GM18858 (cell line): ENCODE measurements around the gene R3HDM2.
"Not testable (repeated sequence)": the region's sequence is repeated elsewhere in the genome, so short reads cannot be mapped to it uniquely, and the experiment has no call there.

Source experiments
- ATAC-seq: cut with Tn5 transposase; IDR thresholded peaks from one replicate; pipeline ENCODE4 v1.9.1; 2021; ENCODE audit not compliant: unreplicated experiment

The R3HDM2 gene

GRCh38 chr12:57336299-57336698 lies 94.5 kb downstream of the R3HDM2 start:
- not testable (repeated sequence) for ATAC-seq

DNA sequence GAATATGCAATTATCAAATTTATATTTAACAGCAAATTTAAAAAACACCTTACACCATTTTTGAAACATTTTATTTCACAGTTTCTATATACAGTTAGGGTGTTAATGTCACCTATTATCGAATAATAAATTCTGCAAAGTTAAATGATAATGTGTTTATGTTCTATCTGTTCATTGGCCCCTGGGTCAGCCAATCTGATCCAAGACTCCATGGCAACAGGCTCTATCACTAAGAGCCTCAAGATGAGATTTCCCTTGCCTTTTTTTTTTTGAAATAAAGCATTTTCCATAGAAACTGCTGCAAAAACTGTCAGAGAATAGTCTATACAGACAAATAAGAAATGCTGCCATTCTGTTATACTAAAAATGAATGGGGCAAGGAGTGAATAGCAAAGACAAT lies 96.6 kb downstream of the R3HDM2 start:
- ATAC-seq, result no peak

DNA sequence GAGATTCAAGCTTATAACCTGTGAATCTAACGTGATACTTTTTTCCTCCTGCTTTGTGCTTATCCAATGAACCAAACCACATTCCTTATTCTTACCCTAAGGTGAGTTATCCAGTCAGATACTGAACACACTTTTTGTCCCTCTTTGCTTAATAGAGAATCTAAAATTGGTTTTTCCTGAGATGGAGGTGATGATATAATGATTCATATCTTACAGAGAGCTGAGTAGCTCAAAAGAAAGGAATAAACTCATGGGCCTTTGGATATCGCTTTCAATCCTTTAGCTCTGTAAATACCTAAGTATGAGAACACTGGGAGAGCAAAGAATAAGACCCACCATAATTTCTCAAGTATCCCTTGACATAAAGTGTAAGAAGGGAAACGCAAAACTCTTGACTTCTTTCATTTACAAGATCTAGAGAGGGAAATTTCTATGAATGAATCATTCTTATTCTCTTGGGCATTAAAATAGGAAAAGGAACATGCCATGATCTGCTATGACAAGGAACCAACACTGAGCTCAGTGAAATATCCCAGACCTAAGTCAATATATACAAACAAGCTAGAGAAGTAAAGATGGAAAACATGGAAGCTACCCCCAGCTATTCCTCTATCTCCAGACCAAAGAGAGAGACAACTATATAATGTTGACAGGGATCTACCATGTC lies 98.1 kb downstream of the R3HDM2 start:
- no peak for ATAC-seq

- no peak for ATAC-seq
Measured at GRCh38 chr12:57330992-57331391, 99.9 kb downstream of the R3HDM2 start.

GRCh38 chr12:57329219-57329618 lies 101.6 kb downstream of the R3HDM2 start:
- ATAC-seq, result no peak

- ATAC-seq, result no peak
Measured at GRCh38 chr12:57325395-57325794, 105.4 kb downstream of the R3HDM2 start.

DNA sequence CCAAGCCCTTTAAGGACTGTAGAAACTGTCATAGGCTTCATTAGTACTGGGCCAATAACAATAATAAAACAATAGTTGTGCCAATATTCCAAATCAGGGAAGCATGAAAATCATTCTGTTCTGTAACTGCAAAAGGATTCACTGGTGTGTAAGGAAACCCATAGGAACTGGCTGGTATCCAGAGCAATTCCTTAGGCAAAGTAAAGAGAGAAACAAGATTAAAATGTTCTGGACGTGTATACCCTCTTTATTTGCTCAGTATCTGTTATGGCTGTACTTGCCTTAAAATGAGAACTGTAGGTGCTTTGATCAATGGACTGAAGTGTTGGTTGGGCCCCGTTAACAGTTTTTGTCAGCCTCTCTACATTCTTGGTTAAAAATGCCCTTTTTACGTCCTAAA lies 107.4 kb downstream of the R3HDM2 start:
- no peak for ATAC-seq

DNA sequence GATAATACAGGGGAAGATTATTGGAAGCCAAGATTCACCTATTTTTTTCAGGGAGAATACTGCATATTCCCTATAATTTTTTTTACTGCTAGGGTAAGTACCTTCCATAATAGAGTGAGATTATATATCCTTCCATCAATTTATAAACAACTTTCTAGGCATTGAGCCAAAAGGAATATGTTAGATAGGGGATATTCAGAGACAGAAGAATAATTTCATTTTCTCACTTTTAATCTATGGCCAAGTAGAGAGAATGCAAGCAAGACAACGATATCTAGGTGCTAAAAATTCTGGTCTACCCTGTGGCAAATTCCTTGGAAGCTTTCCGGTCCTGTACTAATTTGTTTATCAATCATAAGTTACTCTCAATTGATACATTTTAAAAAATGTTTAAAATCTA lies 110.2 kb downstream of the R3HDM2 start:
- no peak for ATAC-seq

DNA sequence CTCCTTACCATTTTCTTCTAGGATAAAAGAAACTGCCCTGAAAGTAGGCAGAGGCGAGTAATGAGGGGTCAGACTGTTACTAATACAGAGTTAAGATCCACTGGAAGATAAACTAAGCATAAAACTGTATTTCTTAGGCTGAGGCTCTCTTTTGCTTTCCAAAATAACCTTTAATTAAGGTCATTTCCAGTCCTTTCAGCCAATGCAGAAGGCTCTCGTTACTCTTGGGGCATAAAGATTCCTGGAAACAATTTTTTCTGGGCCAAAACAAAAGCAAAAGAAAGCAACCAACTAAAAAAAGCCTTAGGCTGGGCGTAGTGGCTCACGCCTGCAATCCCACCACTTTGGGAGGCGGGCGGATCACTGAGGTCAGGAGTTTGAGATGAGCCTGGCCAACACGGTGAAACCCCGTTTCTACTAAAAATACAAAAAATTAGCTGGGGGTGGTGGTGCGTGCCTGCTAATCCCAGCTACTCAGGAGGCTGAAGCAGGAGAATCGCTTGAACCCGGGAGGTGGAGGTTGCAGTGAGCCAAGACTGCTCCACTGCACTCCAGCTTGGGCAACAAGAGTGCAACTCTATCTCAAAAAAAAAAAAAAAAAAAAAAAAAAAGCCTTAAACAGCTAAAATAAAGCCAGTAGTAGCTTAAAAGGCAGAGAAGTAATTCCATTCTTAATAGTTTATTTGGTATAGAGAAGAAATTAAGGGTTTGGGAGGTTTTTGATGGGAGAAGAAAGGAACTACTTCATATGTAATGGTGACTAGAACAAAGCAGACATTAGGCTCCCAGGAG lies 111.0 kb downstream of the R3HDM2 start:
- ATAC-seq, result no peak

DNA sequence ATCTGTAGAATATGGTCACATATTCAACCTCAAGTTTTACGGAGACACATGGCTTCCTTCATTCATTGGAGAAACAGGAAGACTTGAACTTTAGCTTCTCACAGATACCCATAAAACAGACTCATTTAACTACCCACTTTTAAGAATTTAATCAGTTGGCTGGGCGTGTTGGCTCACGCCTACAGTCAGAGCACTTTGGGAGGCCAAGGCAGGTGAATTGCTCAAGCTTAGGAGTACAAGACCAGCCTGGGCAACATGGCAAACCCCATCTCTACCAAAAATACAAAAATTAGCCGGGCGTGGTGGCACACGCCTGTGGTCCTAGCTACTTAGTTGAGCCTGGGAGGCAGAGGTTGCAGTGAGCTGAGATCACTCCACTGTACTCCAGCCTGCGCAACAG lies 115.2 kb downstream of the R3HDM2 start:
- no peak for ATAC-seq

DNA sequence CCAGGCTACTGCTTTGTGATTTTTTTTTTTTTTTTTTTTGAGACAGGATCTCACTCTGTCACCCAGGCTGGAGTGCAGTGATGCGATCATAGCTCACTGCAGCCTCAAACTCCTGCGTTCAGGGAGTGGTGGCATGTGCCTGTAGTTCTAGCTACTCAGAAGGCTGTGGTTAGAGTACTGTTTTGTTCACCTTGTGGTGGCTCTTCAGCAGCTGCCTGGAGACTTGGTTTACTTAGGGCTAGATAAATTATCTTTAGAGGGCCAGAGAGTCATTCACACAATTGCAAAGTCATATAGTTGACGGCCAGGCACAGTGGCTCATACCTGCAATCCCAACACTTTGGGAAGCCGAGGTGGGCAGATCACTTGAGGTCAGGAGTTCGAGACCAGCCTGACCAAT lies 118.6 kb downstream of the R3HDM2 start:
- ATAC-seq, result not testable (repeated sequence)

GRCh38 chr12:57309420-57309819 lies 121.4 kb downstream of the R3HDM2 start:
- ATAC-seq, result no peak

- no peak for ATAC-seq
Measured at GRCh38 chr12:57300961-57301584, 129.8 kb downstream of the R3HDM2 start.

DNA sequence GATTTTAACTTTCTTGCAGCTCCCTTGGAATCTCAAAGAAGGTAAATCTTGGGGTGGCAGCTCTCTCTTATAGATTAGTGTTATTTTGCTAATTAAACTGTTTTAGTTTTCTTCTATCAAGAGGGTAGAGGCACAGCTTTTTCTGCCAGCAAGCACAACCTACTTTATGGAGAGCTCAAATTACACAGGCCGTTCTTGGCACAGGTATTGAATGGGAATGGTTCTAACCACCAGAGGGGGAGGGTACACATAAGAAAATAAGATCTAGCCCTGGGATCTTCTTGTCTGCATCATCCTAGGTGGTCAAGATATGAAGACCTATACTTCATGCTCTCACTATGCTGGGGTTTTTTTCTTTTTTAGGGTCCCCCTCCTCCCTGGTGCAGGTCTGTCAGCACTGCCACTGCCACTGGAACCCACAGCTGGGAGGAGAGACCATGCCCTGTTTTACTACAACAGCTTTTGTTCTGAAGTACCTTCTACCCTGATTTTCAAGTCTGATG lies 131.3 kb downstream of the R3HDM2 start:
- ATAC-seq, result no peak

DNA sequence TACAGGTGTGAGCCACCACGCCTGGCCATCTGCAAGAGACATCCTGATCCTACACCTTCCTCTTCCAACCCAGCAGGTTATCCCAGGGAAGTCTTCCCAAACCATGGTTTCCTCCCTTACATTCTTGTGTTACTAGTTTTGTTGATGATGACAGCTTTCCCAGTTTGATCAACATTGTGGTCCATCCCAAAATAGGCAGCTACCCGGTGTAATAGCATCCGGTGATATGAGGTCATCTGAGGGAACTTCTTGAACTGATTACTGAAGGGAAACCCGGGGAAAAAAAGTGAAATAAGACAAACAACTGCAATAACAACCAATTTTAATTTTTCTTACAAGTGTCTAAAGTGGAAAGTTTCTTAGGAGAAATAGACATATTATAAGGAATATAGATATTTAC lies 134.6 kb downstream of the R3HDM2 start:
- ATAC-seq, result no peak

DNA sequence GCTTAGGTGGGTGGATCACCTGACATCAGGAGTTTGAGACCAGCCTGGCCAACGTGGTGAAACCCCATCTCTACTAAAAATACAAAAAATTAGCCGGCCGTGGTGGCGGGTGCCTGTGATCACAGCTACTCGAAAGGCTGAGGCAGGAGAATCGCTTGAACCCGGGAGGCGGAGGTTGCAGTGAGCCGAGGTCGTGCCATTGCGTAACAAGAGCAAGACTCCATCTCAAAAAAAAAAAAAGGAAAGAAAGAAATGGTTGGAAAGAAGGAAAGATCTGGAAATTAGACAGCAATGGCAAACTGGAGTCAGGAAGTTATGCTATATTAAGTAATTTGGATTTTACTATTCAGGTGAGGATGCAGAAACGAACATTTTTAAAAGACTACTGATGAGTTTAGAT lies 148.8 kb downstream of the R3HDM2 start:
- ATAC-seq, result not testable (repeated sequence)

GRCh38 chr12:57280211-57281062 lies 150.4 kb downstream of the R3HDM2 start:
- peak; percentile 91 for ATAC-seq

GRCh38 chr12:57278465-57279381 lies 152.1 kb downstream of the R3HDM2 start:
- no peak for ATAC-seq

GRCh38 chr12:57276935-57277563 lies 153.8 kb downstream of the R3HDM2 start:
- ATAC-seq, result no peak
